Measurements from ENCODE around the gene STIL. TPM values are rescaled to one million over a fixed set of nuclear protein-coding genes. Genes with fewer than 3 reads are reported as not detected.

Gene STIL
- total and polyA plus RNA-seq, 2 of the 13 experiments (the other 11 are each of a cell fraction or from before 2014, with no cell fraction given): 13.7 to 18.6 TPM

GRCh38 chr1:47224676-47225399, 89.1 kb downstream of the STIL start:
- ATAC-seq: peak; percentile 21
- TF ChIP-seq PHF8 (CRISPR knock-in tag; IDR thresholded peaks at IDR 0.05): 0 out of 2 replicates have a peak, but pooled peaks have one; percentile 6
- peak; percentile 8; the same call in 1 of the 2 replicates for TF ChIP-seq MAX (IDR thresholded peaks at IDR 0.05)
- no peak for TF ChIP-seq FOXA3 (CRISPR knock-in tag; IDR thresholded peaks at IDR 0.05)
- Histone ChIP-seq H3K27me3 (ENCODE audit: control insufficient read depth in 1 of 2, insufficient read depth in 2 of 2, low read length in 2 of 2) (peaks cover 18 to 87% of the 10 kb centered on the region in 2 experiments), H3K79me2 (ENCODE audit: insufficient read depth, low read length) (no peaks in the 10 kb centered on the region), H3K4me2 (ENCODE audit: low read depth, low read length) (peak overlapping the region; percentile 71), H2AFZ (ENCODE audit: low read length) (no peak overlapping the region), H3K4me3 (replicated peaks in 1 of 3; ENCODE audit: insufficient read depth in 1 of 3, low read depth in 2 of 3, low read length in 3 of 3) (peak overlapping the region in 2 of 3 experiments; percentile 33 to 68; a peak in 3 of 6 replicates), H3K4me1 (ENCODE audit: insufficient read depth, low read length) (peaks cover 24% of the 10 kb centered on the region), H3K9me3 (ENCODE audit: low read length) (no peaks in the 10 kb centered on the region), H4K20me1 (ENCODE audit: insufficient read depth, low read length) (no peaks in the 10 kb centered on the region), H3K27ac (ENCODE audit: extremely low read length, insufficient read depth, low read length) (no peak overlapping the region), H3K36me3 (replicated peaks in 1 of 2; ENCODE audit: control insufficient read depth in 1 of 2, insufficient read depth in 2 of 2, low read length in 2 of 2) (no peaks in the 10 kb centered on the region), H3K9ac (ENCODE audit: insufficient read depth, low read depth, low read length) (no peak overlapping the region)
- in situ Hi-C loops (cut with HindIII; ENCODE audit: extremely low pct_ligation_motif_present, low pct_unique_long_range_greater_than_20kb) (no loop called here), intact Hi-C loops (cut with micrococcal nuclease; ENCODE audit: unreplicated experiment) (loop anchor here (5.0 kb wide), 1 partner anchor 262 kb away; no protein-coding TSS in a partner anchor)
- FAIRE-seq: no peak
- BruUV-seq (replicated peaks): no TSS peak
- ChIA-PET POLR2A (no interaction called here), CTCF (ENCODE audit: low intra/inter-chr PET ratio, low total read pairs) (no interaction called here)
- 22% methylated on average over 21 of the region's 30 CpGs for WGBS (ENCODE audit: low lambda C conversion rate)
- no peak for DNase-seq (ENCODE audit: low spot score)

GRCh38 chr1:47223921-47224675, 89.8 kb downstream of the STIL start:
- Histone ChIP-seq H3K4me3 (replicated peaks in 1 of 3; ENCODE audit: insufficient read depth in 1 of 3, low read depth in 2 of 3, low read length in 3 of 3) (no peak overlapping the region), H3K4me1 (ENCODE audit: insufficient read depth, low read length) (peaks cover 24% of the 10 kb centered on the region), H3K27ac (ENCODE audit: extremely low read length, insufficient read depth, low read length) (no peak overlapping the region), H3K79me2 (ENCODE audit: insufficient read depth, low read length) (no peaks in the 10 kb centered on the region), H3K27me3 (ENCODE audit: control insufficient read depth in 1 of 2, insufficient read depth in 2 of 2, low read length in 2 of 2) (peaks cover 18 to 81% of the 10 kb centered on the region in 2 experiments), H3K9ac (ENCODE audit: insufficient read depth, low read depth, low read length) (no peak overlapping the region), H2AFZ (ENCODE audit: low read length) (no peak overlapping the region), H3K36me3 (replicated peaks in 1 of 2; ENCODE audit: control insufficient read depth in 1 of 2, insufficient read depth in 2 of 2, low read length in 2 of 2) (no peaks in the 10 kb centered on the region), H3K9me3 (ENCODE audit: low read length) (no peaks in the 10 kb centered on the region), H3K4me2 (ENCODE audit: low read depth, low read length) (peak overlapping the region; percentile 71; the same call in 1 of the 2 replicates), H4K20me1 (ENCODE audit: insufficient read depth, low read length) (no peaks in the 10 kb centered on the region)
- ChIA-PET POLR2A (no interaction called here), CTCF (ENCODE audit: low intra/inter-chr PET ratio, low total read pairs) (no interaction called here)
- BruUV-seq (replicated peaks): no TSS peak
- DNase-seq (ENCODE audit: low spot score) (no peak), FAIRE-seq (no peak), ATAC-seq (no peak)
- in situ Hi-C loops (cut with HindIII; ENCODE audit: extremely low pct_ligation_motif_present, low pct_unique_long_range_greater_than_20kb): no loop called here
- WGBS (ENCODE audit: low lambda C conversion rate): 77% methylated on average over 3 of the region's 9 CpGs
- intact Hi-C loops (cut with micrococcal nuclease; ENCODE audit: unreplicated experiment): loop anchor here (5.0 kb wide), 1 partner anchor 263 kb away; no protein-coding TSS in a partner anchor
- peak; percentile 16; the same call in 1 of the 2 replicates for TF ChIP-seq ZNF646 (CRISPR knock-in tag; IDR thresholded peaks at IDR 0.05)
- no peak for TF ChIP-seq MEIS2 (CRISPR knock-in tag; IDR thresholded peaks at IDR 0.05)

All from HepG2 (cell line).